Stimulated activated CD8-positive, alpha-beta memory T cell treated with anti-CD3 and anti-CD28 coated beads, Interleukin-15, amount 100 ng/mL, for 1 hour (primary cell): ENCODE data around the gene MAP2K3.

Experiments
- DNase-seq: peaks from one replicate; pipeline ENCODE4 v3.0.0-alpha.2; 2020; ENCODE audit warnings: low read depth

MAP2K3 gene

GRCh38 chr17:21284319-21285163 is at the start of gene MAP2K3:
TSS of gene MAP2K3 (plus strand) at chr17:21284711. CDS start at chr17:21284921, 210 bp downstream.
- DNase-seq = peak; percentile 88

GRCh38 chr17:21235921-21236320 is 48.6 kb upstream of the MAP2K3 start:
- no peak for DNase-seq

- DNase-seq = no peak
These were observed 44.7 kb upstream of the MAP2K3 start for GRCh38 chr17:21239680-21240368.

- no peak for DNase-seq
These were observed 44.0 kb upstream of the MAP2K3 start for GRCh38 chr17:21240369-21241055.

- DNase-seq = no peak
These were observed 42.9 kb upstream of the MAP2K3 start for GRCh38 chr17:21241564-21241963.

- no peak for DNase-seq
These were observed 42.3 kb upstream of the MAP2K3 start for GRCh38 chr17:21242026-21242697.

GRCh38 chr17:21242780-21243515 is 41.6 kb upstream of the MAP2K3 start:
- DNase-seq = no peak

GRCh38 chr17:21243516-21244303 is 40.8 kb upstream of the MAP2K3 start:
- no peak for DNase-seq

GRCh38 chr17:21245639-21246084 is 38.8 kb upstream of the MAP2K3 start:
- DNase-seq = no peak

- no peak for DNase-seq
These were observed 37.8 kb upstream of the MAP2K3 start for GRCh38 chr17:21246698-21247097.

GRCh38 chr17:21247552-21248258 is 36.8 kb upstream of the MAP2K3 start:
- DNase-seq = no peak

GRCh38 chr17:21248500-21248899 is 36.0 kb upstream of the MAP2K3 start:
- DNase-seq = no peak

GRCh38 chr17:21249086-21249795 is 35.3 kb upstream of the MAP2K3 start:
- DNase-seq = no peak

- DNase-seq = no peak
These were observed 34.4 kb upstream of the MAP2K3 start for GRCh38 chr17:21249920-21250703.

GRCh38 chr17:21250854-21251253 is 33.7 kb upstream of the MAP2K3 start:
- DNase-seq = no peak

GRCh38 chr17:21251337-21252010 is 33.0 kb upstream of the MAP2K3 start:
- DNase-seq = no peak

GRCh38 chr17:21252289-21252795 is 32.2 kb upstream of the MAP2K3 start:
- no peak for DNase-seq
